Hepatocyte (in vitro differentiated cells): ENCODE results near the gene PSME1.

Source experiments
- EZH2 ChIP-seq: fragments of 200-600 bp; sonication (generic); IDR thresholded peaks from 2 replicates; pipeline ENCODE4 v1.6.1; 2016; ENCODE audit warnings: antibody characterized with exemption, mild to moderate bottlenecking, borderline replicate concordance
- TF ChIP-seq, protein P1 (sequence below): fragments of 200-600 bp; sonication (generic); IDR thresholded peaks from 2 replicates; pipeline ENCODE4 v1.5.1; 2016; ENCODE audit warnings: antibody characterized with exemption, mild to moderate bottlenecking; ENCODE audit not compliant: poor library complexity

DNA sequence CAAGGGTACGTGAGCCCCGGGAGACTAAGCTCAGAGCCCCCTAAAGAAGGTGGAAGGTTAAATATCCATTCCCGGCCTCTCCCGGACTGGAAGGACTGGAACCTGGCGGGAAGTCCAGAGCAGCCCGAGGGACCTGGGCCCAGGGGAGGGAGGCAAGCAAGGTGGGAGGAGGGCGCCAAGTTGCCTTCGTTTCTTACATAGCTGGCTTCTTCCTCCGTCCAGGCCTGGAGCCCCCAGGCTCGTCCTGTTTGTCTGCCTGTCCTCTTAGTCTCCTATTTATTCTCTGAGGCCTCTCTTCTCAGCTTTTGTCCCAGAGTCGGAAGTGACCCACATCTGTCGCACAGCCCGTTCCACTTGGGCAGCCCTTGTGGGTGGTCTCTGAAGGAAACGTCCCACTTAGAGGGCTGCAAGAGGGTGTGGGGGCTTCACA, 41.1 kb upstream of the PSME1 start:
- TF ChIP-seq, protein P1, sequence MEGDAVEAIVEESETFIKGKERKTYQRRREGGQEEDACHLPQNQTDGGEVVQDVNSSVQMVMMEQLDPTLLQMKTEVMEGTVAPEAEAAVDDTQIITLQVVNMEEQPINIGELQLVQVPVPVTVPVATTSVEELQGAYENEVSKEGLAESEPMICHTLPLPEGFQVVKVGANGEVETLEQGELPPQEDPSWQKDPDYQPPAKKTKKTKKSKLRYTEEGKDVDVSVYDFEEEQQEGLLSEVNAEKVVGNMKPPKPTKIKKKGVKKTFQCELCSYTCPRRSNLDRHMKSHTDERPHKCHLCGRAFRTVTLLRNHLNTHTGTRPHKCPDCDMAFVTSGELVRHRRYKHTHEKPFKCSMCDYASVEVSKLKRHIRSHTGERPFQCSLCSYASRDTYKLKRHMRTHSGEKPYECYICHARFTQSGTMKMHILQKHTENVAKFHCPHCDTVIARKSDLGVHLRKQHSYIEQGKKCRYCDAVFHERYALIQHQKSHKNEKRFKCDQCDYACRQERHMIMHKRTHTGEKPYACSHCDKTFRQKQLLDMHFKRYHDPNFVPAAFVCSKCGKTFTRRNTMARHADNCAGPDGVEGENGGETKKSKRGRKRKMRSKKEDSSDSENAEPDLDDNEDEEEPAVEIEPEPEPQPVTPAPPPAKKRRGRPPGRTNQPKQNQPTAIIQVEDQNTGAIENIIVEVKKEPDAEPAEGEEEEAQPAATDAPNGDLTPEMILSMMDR, result no peak
- TF ChIP-seq EZH2, result no peak
